ENCODE data around the gene TBC1D22A.

The TBC1D22A gene

DNA sequence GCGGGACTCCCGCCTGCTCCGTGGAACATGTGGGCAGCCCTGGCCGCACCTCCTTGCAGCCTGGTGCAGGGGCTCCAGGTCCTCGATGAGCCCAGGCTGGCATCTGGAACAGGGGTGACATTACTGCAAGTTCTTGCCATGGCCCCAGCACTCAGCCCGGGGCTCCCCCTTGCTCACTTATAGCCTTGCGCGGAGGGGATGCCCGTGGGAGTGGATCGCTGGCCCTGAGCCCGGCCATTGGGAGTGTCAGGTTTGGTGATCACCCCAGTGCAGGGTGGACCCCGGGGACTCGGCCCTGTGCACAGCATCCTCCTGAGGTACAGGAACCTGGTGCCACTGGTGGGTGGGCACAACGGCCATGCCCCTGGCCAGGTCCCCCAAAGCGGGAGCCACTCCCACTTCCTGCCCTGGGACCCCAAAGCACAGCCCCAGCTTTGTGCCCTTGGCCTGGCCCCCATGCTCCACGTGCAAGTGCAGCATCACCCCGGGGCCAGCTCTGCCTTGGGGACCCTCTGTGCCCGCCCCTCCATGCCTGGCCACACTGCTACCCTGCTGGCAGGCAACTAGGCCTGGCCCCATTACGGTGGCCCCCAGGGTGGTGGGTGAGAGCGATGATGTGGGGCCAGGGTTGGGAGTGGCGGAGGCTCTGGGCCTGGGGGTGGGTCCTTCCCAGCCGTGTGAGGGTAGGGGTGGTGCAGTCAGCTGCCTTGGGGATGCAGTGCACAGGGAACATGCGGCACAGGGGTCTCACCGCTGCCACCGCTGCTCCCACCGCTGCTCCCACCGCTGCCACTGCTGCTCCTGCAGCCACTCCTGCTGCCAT is 439.8 kb downstream of the TBC1D22A start:
- no peaks in the 10 kb centered on the region for H3K4me1 Mint-ChIP-seq (ENCODE audit: low read depth)
- no peaks in the 10 kb centered on the region for H3K27me3 Mint-ChIP-seq (ENCODE audit: low read depth)
- no peak overlapping the region for H3K4me3 Mint-ChIP-seq
- H3K36me3 Mint-ChIP-seq (ENCODE audit: low read depth), result no peaks in the 10 kb centered on the region
- no peaks in the 10 kb centered on the region for H3K9me3 Mint-ChIP-seq
- no peak overlapping the region for H3K27ac Mint-ChIP-seq

DNA sequence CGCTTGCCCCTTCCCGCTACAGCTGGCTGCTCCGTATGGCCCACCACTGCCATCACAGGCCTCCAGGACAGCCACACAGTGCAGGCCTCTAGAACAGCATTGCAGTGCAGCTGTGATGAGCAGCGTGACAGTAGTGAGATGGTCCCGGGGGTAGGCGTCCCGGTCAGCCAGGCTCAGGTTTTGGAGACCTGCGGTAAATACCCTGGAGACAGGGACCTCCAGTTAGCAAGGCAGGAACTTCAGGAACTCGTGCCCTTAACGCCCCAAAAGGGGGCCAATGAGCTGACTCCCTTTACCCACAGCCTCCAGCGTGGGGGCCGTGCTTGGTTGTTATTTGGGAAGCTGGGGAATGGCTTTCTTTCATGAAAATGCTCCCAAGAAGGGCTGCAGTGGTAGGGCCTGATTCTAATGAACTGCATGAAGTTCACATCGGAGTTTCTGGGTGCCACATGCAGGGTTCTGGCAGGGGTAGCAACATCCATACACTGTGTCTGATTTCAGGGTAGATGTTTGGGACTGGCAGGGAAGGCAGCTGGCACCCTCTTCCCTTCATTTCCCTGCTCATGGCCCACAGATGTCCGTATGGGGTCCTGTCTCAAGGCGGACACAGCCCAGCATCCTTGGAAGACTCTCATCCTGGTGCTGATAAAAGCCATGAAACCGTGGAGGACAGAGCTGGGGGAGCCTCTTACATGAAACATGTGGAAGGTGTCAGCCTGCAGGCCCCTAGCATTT is 440.5 kb downstream of the TBC1D22A start:
- Mint-ChIP-seq H3K4me3 (no peak overlapping the region), H3K27me3 (ENCODE audit: low read depth) (no peaks in the 10 kb centered on the region), H3K4me1 (ENCODE audit: low read depth) (no peaks in the 10 kb centered on the region), H3K9me3 (no peaks in the 10 kb centered on the region), H3K36me3 (ENCODE audit: low read depth) (no peaks in the 10 kb centered on the region), H3K27ac (no peak overlapping the region)

DNA sequence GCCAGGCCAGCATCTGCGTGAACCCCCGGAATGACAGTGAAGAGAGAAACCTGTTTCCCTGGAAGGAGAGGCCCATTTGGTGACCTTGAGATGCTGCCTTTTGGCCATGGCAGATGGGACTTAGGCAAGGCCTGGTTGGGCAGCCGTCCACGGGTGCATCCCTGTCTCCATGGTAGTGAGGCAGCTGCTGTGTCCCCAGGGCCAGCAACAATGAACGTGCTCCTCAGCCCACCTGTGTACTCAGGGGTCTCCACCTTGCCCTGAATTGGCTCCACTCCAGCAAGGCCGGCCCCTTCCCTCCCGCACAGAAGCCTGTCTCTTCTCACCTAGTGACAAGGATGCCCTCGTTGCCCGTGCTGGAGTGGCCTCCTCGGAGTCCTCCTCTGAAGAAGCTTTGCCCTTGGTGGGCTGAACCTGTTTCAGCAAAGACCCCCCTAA is 441.1 kb downstream of the TBC1D22A start:
- Mint-ChIP-seq H3K4me1 (ENCODE audit: low read depth) (no peaks in the 10 kb centered on the region), H3K4me3 (no peak overlapping the region), H3K9me3 (no peaks in the 10 kb centered on the region), H3K27me3 (ENCODE audit: low read depth) (no peaks in the 10 kb centered on the region), H3K27ac (no peak overlapping the region), H3K36me3 (ENCODE audit: low read depth) (no peaks in the 10 kb centered on the region)

DNA sequence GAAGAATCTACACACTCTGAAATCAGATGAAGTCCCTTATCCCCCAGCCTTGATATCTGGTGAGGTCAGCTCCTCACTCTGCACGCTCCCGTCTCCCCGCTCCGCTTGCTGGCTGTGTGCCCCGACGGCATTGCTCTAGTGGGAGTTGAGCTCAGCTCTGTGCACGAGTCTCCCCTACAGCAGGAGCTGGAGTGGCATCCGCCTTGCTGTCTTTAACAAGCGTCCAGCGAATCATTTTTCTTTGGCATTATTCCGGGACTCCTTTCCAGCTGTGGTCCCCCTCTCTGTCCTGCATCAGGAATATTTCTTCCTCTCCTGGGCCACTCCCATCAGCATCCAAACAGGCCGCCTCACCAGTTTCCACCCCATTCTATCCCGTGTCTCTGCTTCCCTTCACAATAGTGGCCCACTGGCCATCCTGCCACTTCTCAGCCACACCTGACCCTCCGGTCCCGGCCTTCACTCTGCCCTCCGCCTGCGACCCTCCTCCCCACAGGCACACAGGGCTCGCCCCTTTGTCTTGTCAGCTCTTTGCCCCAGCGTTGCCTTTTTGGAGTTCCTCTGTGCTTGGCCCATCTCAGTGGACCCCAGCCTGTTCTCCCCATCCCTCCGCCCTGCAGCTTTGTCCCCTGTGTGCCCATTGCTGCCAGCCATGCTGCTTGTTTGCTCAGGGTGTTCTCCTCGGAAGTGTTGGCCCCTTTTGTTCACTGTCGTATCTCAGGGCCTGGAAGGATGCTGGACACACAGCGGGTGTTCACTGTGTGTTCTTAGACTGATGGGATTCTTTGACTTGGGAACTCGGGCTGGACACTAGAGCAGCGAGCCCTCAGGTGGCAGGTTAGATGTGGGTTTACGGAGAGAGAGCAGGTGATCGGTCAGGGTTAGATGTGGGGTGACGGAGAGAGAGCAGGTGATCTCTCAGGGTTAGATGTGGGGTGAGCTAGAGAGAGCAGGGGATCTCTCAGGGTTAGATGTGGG is 441.8 kb downstream of the TBC1D22A start:
- H3K36me3 Mint-ChIP-seq (ENCODE audit: low read depth), result no peaks in the 10 kb centered on the region
- H3K4me1 Mint-ChIP-seq (ENCODE audit: low read depth), result no peaks in the 10 kb centered on the region
- H3K27me3 Mint-ChIP-seq (ENCODE audit: low read depth), result no peaks in the 10 kb centered on the region
- peak overlapping the region; percentile 19 for H3K27ac Mint-ChIP-seq
- no peaks in the 10 kb centered on the region for H3K9me3 Mint-ChIP-seq
- H3K4me3 Mint-ChIP-seq, result no peak overlapping the region

DNA sequence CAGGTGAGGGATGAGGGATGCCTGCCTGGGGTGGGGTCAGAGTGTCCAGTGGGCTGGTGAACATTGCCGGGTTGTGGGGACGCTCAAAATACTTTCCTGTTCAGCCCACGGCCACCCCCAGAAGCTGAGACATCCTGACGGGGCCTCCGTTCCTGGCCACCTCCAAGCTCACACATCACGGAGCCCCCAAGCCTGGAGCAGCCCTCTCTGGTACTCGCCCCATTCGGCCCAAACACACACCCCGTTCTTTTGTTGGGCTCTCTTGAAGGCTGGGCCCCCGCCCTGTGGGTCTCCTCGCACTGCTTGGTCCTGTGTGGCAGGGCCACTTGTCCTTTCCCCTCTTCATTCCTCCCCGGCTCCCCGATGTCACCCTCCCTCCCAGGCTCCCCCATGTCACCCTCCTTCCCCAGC is 442.6 kb downstream of the TBC1D22A start:
- Mint-ChIP-seq H3K27me3 (ENCODE audit: low read depth) (no peaks in the 10 kb centered on the region), H3K4me1 (ENCODE audit: low read depth) (no peaks in the 10 kb centered on the region), H3K9me3 (no peaks in the 10 kb centered on the region)

DNA sequence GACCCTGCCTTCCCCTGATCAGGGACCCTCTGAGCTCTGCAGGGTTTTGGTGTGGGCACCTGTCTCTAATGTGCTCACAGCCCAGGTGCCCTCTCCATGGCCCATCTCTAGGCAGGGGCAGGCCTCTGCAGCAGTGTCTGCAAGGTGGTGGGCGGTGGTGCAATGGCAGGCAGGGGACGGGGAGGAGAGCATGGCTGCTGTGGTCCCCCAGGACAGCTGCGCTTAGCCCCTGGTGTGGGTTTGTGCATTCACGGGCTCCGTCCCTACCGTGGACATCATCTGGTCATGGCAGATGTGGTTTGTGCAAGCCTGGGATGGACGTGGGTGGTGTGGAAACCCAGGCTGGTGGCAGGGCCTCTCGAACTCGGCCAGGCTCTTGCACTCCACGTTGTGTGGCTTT is 443.1 kb downstream of the TBC1D22A start:
- H3K4me1 Mint-ChIP-seq (ENCODE audit: low read depth), result no peaks in the 10 kb centered on the region

More for the DNA sequence above, 442.6 kb downstream of the TBC1D22A start:
- no peaks in the 10 kb centered on the region for H3K36me3 Mint-ChIP-seq (ENCODE audit: low read depth)
- no peak overlapping the region for H3K4me3 Mint-ChIP-seq
- H3K27ac Mint-ChIP-seq, result no peak overlapping the region

DNA sequence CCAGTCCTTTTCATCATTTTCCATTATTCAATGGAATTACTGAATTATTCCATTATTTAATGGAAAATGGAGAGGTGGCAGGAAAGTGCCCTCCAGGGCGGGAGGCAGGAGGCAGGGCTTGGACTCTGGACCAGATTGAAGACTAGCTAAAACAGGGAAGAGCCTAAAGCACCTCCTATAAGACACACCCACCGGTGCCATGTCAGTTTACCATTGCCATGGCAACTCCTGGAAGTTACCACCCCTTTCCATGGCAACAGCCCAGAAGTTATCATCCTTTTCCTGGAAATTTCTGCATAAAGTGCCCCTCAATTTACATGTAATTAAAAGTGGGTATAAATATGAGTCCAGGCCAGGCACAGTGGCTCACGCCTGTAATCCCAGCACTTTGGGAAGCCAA is 443.7 kb downstream of the TBC1D22A start:
- H3K9me3 Mint-ChIP-seq, result no peaks in the 10 kb centered on the region
- H3K27ac Mint-ChIP-seq, result no peak overlapping the region
- H3K4me3 Mint-ChIP-seq, result no peak overlapping the region
- H3K36me3 Mint-ChIP-seq (ENCODE audit: low read depth), result no peaks in the 10 kb centered on the region
- no peaks in the 10 kb centered on the region for H3K27me3 Mint-ChIP-seq (ENCODE audit: low read depth)
- H3K4me1 Mint-ChIP-seq (ENCODE audit: low read depth), result no peaks in the 10 kb centered on the region

More for the DNA sequence above, 443.1 kb downstream of the TBC1D22A start:
- no peaks in the 10 kb centered on the region for H3K9me3 Mint-ChIP-seq
- no peak overlapping the region for H3K4me3 Mint-ChIP-seq
- no peaks in the 10 kb centered on the region for H3K36me3 Mint-ChIP-seq (ENCODE audit: low read depth)
- H3K27me3 Mint-ChIP-seq (ENCODE audit: low read depth), result no peaks in the 10 kb centered on the region
- H3K27ac Mint-ChIP-seq, result no peak overlapping the region

DNA sequence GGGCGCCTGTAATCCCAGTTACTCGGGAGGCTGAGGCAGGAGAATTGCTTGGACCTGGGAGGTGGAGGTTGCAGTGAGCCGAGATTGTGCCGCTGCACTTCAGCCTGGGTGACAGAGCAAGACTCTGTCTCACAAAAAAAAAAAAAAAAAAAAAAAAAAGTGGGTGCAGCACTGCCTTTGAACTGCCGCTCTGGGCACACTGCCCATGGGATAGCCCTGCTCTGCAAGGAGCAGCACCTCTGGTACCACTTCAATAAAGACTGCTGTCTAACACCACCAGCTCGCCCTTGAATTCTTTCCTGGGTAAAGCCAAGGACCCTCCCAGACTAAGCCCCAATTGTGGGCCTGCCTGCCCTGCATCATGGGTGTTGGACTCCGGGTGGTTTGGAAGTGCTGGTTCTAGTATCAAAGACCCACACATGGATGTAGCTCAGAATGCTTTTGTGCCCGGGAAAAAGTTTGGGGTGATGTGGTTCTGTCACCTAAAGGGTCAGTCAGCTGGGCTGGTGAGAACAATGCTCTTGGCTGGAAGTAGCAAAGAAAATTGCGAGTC is 444.3 kb downstream of the TBC1D22A start:
- Mint-ChIP-seq H3K4me3 (no peak overlapping the region), H3K27ac (no peak overlapping the region), H3K27me3 (ENCODE audit: low read depth) (no peaks in the 10 kb centered on the region), H3K9me3 (no peaks in the 10 kb centered on the region), H3K4me1 (ENCODE audit: low read depth) (no peaks in the 10 kb centered on the region), H3K36me3 (ENCODE audit: low read depth) (no peaks in the 10 kb centered on the region)

DNA sequence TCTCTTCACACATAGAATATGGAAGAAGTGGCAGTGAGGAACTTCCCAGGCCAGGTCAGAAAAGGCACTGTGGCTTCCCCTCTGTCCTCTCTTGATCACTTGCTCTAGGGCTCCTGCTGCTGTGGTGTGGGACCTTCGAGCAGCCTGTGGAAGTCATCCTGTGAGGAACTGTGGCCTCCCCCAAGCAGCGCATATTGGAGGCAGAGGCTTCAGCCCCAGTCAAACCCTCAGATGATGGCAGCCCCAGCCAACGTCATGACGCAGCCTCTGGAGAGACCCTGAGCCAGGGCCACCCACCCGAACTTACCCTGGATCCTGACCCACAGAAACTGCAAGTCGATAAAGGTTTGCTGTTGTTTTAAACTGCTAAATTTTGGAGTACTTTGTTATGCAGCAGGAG is 444.9 kb downstream of the TBC1D22A start:
- no peaks in the 10 kb centered on the region for H3K4me1 Mint-ChIP-seq (ENCODE audit: low read depth)
- no peak overlapping the region for H3K27ac Mint-ChIP-seq
- H3K4me3 Mint-ChIP-seq, result no peak overlapping the region
- H3K9me3 Mint-ChIP-seq, result no peaks in the 10 kb centered on the region
- H3K27me3 Mint-ChIP-seq (ENCODE audit: low read depth), result no peaks in the 10 kb centered on the region
- H3K36me3 Mint-ChIP-seq (ENCODE audit: low read depth), result no peaks in the 10 kb centered on the region

DNA sequence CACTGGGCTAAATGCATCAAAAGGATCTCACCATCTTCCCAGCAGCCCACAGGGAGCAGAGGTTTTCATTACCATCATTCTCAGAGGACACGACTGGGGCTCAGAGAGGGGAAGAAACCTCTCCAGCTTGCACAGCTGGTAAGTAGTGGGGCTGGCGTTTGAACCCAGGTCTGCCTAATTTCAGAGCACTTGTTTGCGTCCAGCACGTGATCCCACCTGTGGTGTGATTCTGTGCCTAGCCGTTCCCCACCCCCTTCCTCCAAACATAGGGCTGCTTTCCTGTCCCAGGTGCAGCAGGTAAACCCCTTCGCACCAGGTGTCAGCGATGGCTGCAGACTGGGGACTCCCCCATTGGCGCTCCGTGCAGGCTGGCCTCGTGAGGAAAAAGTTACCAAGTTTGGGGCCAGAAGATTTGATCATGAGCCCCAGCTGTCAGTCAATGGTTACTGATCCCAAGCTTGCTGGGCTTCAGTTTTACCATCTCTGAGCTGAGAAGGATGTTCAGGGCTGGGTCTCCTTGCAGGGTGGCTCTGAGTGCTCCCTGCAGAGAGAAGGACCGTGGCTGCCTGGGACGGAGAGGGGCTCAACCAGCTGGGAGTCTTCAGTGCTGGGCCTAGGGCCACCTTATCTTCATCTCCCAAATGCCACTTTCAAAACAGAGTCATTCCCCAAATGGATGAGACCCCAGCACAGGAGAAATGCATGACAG is 445.6 kb downstream of the TBC1D22A start:
- Mint-ChIP-seq H3K36me3 (ENCODE audit: low read depth) (no peaks in the 10 kb centered on the region), H3K27ac (no peak overlapping the region), H3K9me3 (peaks cover 4% of the 10 kb centered on the region), H3K27me3 (ENCODE audit: low read depth) (no peaks in the 10 kb centered on the region), H3K4me1 (ENCODE audit: low read depth) (no peaks in the 10 kb centered on the region), H3K4me3 (no peak overlapping the region)

DNA sequence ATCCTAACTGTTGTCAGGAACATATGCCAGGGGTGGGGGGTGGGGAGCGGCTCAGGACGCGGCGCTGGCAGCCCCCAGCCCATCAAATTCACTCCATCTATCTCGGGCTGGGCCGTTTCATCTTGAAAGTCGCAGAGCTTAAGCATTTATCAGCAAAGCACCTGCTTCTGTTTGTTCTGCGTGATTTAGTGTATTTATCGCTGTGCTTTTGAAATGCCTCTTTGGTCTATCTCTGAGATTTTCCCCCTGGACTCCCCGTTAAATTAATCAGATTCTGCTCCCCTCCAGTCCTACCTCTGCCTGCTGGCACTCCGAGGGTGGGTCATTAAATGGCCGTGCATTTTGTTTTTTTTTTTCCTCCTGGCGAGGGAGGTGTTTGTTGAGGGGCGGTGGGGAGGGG is 446.2 kb downstream of the TBC1D22A start:
- peaks cover 6% of the 10 kb centered on the region for H3K9me3 Mint-ChIP-seq
- H3K27me3 Mint-ChIP-seq (ENCODE audit: low read depth), result no peaks in the 10 kb centered on the region
- H3K4me3 Mint-ChIP-seq, result no peak overlapping the region
- no peaks in the 10 kb centered on the region for H3K36me3 Mint-ChIP-seq (ENCODE audit: low read depth)
- no peak overlapping the region for H3K27ac Mint-ChIP-seq
- no peaks in the 10 kb centered on the region for H3K4me1 Mint-ChIP-seq (ENCODE audit: low read depth)

DNA sequence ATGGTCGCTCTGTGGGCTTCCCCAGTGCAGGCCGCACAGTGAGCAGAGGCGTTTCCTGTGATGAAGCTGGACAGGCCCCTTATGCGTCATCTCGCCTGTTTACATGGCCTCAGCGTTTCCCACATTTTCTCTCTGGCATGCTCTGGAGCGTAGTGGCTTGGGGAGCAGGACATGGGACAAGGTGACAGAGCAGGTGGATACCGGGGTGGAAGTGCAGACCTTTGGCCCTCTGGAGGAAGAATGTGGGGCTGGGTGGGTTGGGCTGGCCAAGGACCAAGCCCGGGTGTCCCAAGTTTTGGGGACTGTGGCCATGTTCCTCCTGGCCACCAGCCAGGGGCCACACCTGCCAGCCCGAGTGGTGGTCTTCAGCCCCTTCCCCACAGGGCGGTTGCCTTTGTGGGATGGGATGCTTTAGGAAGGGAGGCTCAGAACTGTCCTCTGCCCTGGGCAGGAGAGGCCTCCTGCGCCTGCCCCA is 446.6 kb downstream of the TBC1D22A start:
- Mint-ChIP-seq H3K27ac (no peak overlapping the region), H3K4me3 (no peak overlapping the region), H3K4me1 (ENCODE audit: low read depth) (no peaks in the 10 kb centered on the region), H3K9me3 (peaks cover 6% of the 10 kb centered on the region), H3K36me3 (ENCODE audit: low read depth) (no peaks in the 10 kb centered on the region), H3K27me3 (ENCODE audit: low read depth) (no peaks in the 10 kb centered on the region)

DNA sequence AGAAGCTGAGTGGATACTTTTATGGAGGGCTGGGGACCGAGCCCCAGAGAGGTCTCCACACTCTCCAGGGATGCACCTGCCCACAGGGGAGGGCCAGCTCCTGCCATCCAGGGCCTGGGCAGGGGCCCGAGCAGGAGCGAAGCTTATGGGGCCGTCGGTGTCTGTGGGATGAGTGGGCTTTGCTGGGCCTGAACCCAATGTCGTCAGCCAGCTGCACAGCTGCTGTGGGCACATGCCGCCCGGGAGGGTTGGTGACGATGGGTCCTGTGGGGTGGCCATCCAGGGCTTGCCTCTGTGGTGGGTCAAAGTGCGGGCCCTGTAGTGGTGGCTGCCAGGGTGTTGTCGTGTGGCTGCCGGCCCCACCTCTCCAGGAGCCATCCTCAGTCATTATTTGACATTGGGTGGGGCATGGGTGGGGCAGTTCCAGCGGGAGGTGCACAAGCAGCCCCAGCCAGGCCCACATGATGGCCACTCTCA is 447.1 kb downstream of the TBC1D22A start:
- H3K27me3 Mint-ChIP-seq (ENCODE audit: low read depth), result no peaks in the 10 kb centered on the region
- no peak overlapping the region for H3K4me3 Mint-ChIP-seq
- no peak overlapping the region for H3K27ac Mint-ChIP-seq
- H3K9me3 Mint-ChIP-seq, result peaks cover 6% of the 10 kb centered on the region
- no peaks in the 10 kb centered on the region for H3K36me3 Mint-ChIP-seq (ENCODE audit: low read depth)
- no peaks in the 10 kb centered on the region for H3K4me1 Mint-ChIP-seq (ENCODE audit: low read depth)

All from T-helper 1 cell treated with Interleukin-12 subunit alpha and Interleukin-12 subunit beta and Interleukin-4 antibody, amounts not matched to agents 30 μg/mL and 1 μg/mL, for 36 hours (primary cell).